Islet precursor cell (in vitro differentiated cells): ENCODE results near the gene IKBKE.

ENCODE experiments used
- DNase-seq: peaks from one replicate; pipeline ENCODE4 v3.0.0-alpha.2; 2018

IKBKE gene

GRCh38 chr1:206455666-206456344, 14.5 kb upstream of the IKBKE start:
- DNase-seq, result no peak

- peak; percentile 77 for DNase-seq
These were observed 13.5 kb upstream of the IKBKE start for GRCh38 chr1:206456577-206457370.

GRCh38 chr1:206457408-206458120, 12.7 kb upstream of the IKBKE start:
- DNase-seq, result peak; percentile 78

- no peak for DNase-seq
These were observed 10.6 kb upstream of the IKBKE start for GRCh38 chr1:206459703-206460102.

GRCh38 chr1:206460836-206461426, 9.3 kb upstream of the IKBKE start:
- no peak for DNase-seq

- peak; percentile 82 for DNase-seq
These were observed 8.4 kb upstream of the IKBKE start for GRCh38 chr1:206461602-206462455.

GRCh38 chr1:206463137-206463536, 7.1 kb upstream of the IKBKE start:
- DNase-seq, result no peak

GRCh38 chr1:206463911-206464310, 6.4 kb upstream of the IKBKE start:
- DNase-seq, result no peak

- no peak for DNase-seq
These were observed 5.8 kb upstream of the IKBKE start for GRCh38 chr1:206464456-206464964.

- no peak for DNase-seq
These were observed 4.3 kb upstream of the IKBKE start for GRCh38 chr1:206465951-206466350.

- DNase-seq, result no peak
These were observed 3.2 kb upstream of the IKBKE start for GRCh38 chr1:206466840-206467649.

GRCh38 chr1:206467915-206468314, 2.4 kb upstream of the IKBKE start:
- DNase-seq, result no peak

GRCh38 chr1:206468571-206468970, 1.7 kb upstream of the IKBKE start:
- DNase-seq, result no peak

GRCh38 chr1:206469411-206469932, 804 bp upstream of the IKBKE start:
- no peak for DNase-seq

GRCh38 chr1:206470692-206471414, 577 bp downstream of the IKBKE start:
- peak; percentile 94 for DNase-seq

GRCh38 chr1:206471415-206471801, 1.1 kb downstream of the IKBKE start:
- no peak for DNase-seq

- no peak for DNase-seq
These were observed 1.7 kb downstream of the IKBKE start for GRCh38 chr1:206472024-206472423.

- DNase-seq, result peak; percentile 80
These were observed 2.2 kb downstream of the IKBKE start for GRCh38 chr1:206472454-206472853.

GRCh38 chr1:206472886-206473285, 2.6 kb downstream of the IKBKE start:
- DNase-seq, result no peak

GRCh38 chr1:206476058-206476457, 5.8 kb downstream of the IKBKE start:
- no peak for DNase-seq
